Activated B cell treated with CpG ODN at 0.5 μM for 24 hours (primary cell): ENCODE data around the gene GRIP1. TPM values are rescaled to one million over a fixed set of nuclear protein-coding genes. Genes with fewer than 3 reads are reported as not detected.

Source experiments
- ATAC-seq: fragments of 200-7000 bp; cut with Tn5 transposase; one replicate; pipeline ENCODE4 v1.10.0; 2021; ENCODE audit warnings: low read depth, mild to moderate bottlenecking, moderate library complexity
- CTCF ChIA-PET: fragments of 350-600 bp; sonication (Branson Sonifier 250); formaldehyde crosslinking; loops from one replicate; lab custom pipeline; 2021; ENCODE audit warnings: antibody characterized with exemption; lab: Charles Lee
- POLR2A ChIA-PET: fragments of 350-600 bp; sonication (Branson Sonifier 250); formaldehyde crosslinking; loops from one replicate; lab custom pipeline; 2021; ENCODE audit warnings: antibody characterized with exemption; lab: Charles Lee
- DNase-seq: peaks from one replicate; pipeline ENCODE4 v3.0.0; 2022
- H3K27ac Mint-ChIP-seq: one replicate; pipeline ENCODE4 v1.8.0; 2020; ENCODE audit warnings: mixed read lengths
- H3K27me3 Mint-ChIP-seq: one replicate; pipeline ENCODE4 v1.8.0; 2021; ENCODE audit warnings: mixed read lengths
- H3K36me3 Mint-ChIP-seq: one replicate; pipeline ENCODE4 v1.8.0; 2021; ENCODE audit warnings: low read depth, mixed read lengths
- H3K4me1 Mint-ChIP-seq: one replicate; pipeline ENCODE4 v1.8.0; 2021; ENCODE audit warnings: mixed read lengths
- H3K4me3 Mint-ChIP-seq: one replicate; pipeline ENCODE4 v1.8.0; 2020; ENCODE audit warnings: mild to moderate bottlenecking, mixed read lengths
- H3K9me3 Mint-ChIP-seq: one replicate; pipeline ENCODE4 v1.8.0; 2020; ENCODE audit warnings: mixed read lengths
- intact Hi-C: fragments of 100-400 bp; cut with micrococcal nuclease; formaldehyde crosslinking; loops from one replicate; pipeline ENCODE4 v1.15.1; 2024
- total RNA-seq: library from RNA; stranded (reverse); gene quantifications from 2 replicates; pipeline ENCODE4 v1.2.3, GENCODE V29; 2022
- TF ChIP-seq, protein P1 (sequence below): fragments of 200-600 bp; IDR thresholded peaks from one replicate; pipeline ENCODE4 v1.8.0; 2022; ENCODE audit warnings: antibody characterized with exemption, mild to moderate bottlenecking

The GRIP1 gene
- total RNA-seq, 1 donor from 2014 or later, result 0.49 TPM

GRCh38 chr12:66392266-66392915 lies 286.5 kb downstream of the GRIP1 start:
- TF ChIP-seq, protein P1, sequence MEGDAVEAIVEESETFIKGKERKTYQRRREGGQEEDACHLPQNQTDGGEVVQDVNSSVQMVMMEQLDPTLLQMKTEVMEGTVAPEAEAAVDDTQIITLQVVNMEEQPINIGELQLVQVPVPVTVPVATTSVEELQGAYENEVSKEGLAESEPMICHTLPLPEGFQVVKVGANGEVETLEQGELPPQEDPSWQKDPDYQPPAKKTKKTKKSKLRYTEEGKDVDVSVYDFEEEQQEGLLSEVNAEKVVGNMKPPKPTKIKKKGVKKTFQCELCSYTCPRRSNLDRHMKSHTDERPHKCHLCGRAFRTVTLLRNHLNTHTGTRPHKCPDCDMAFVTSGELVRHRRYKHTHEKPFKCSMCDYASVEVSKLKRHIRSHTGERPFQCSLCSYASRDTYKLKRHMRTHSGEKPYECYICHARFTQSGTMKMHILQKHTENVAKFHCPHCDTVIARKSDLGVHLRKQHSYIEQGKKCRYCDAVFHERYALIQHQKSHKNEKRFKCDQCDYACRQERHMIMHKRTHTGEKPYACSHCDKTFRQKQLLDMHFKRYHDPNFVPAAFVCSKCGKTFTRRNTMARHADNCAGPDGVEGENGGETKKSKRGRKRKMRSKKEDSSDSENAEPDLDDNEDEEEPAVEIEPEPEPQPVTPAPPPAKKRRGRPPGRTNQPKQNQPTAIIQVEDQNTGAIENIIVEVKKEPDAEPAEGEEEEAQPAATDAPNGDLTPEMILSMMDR, result no peak
- DNase-seq (no peak), ATAC-seq (no peak)
- ChIA-PET POLR2A (no interaction called here), CTCF (interaction anchor here (1.1 kb wide), 1 partner anchor 302 kb away, joined by 3 read pairs; no protein-coding TSS in a partner anchor)
- Mint-ChIP-seq H3K4me3 (no peak overlapping the region), H3K4me1 (no peaks in the 10 kb centered on the region), H3K27ac (no peak overlapping the region), H3K9me3 (no peaks in the 10 kb centered on the region), H3K36me3 (no peaks in the 10 kb centered on the region), H3K27me3 (peaks cover 3% of the 10 kb centered on the region)
- intact Hi-C loops, result no loop called here

DNA sequence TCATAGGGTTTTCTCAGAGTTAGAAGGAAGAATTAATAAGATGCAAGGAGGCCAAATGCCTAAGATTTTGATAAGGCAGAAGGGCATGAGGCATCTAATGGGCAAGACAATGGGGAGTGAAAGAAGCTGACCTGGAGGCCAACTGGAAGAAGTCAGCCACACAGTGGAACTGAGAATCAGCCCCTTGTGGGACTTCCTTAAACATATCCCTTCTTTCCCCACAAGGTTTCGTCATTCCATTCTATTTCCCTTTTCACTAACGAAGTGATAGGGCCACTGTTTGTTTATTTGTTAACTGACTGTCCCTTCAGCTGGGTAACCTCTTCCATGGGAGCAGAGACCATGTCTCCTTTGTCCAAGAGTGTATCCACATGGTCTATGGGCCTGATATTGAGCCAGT lies 290.4 kb downstream of the GRIP1 start:
- TF ChIP-seq, protein P1, result no peak
- ATAC-seq, result no peak
- Mint-ChIP-seq H3K4me3 (no peak overlapping the region), H3K4me1 (no peaks in the 10 kb centered on the region), H3K27ac (no peak overlapping the region), H3K27me3 (no peaks in the 10 kb centered on the region), H3K9me3 (no peaks in the 10 kb centered on the region), H3K36me3 (no peaks in the 10 kb centered on the region)
- intact Hi-C loops, result no loop called here
- ChIA-PET POLR2A (no interaction called here), CTCF (no interaction called here)
- no peak for DNase-seq

DNA sequence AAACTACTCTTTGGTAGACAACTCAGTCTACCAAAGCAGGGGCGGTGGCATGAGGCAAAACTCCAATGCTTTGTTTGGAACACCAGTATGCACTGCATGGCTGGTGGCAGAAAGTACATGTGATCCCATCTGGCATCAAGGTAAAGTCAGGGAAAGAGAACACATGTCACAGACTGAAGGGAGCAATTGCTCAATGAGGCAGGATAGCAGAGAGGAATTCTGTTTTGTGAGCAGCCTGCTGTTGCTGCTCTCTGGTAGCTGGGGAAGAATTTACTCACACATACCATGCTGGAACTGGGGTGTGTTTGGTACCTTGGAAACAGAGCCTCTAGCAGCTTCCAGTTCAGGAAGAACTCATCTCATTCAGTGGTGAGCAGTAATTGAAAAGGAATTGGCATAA lies 291.8 kb downstream of the GRIP1 start:
- DNase-seq, result no peak
- H3K4me1 Mint-ChIP-seq, result no peaks in the 10 kb centered on the region
- ChIA-PET CTCF (no interaction called here), POLR2A (no interaction called here)
- intact Hi-C loops, result no loop called here
- no peak for ATAC-seq
- no peaks in the 10 kb centered on the region for H3K36me3 Mint-ChIP-seq
- H3K27ac Mint-ChIP-seq, result no peak overlapping the region
- TF ChIP-seq, protein P1, result no peak
- no peaks in the 10 kb centered on the region for H3K9me3 Mint-ChIP-seq
- H3K27me3 Mint-ChIP-seq, result no peaks in the 10 kb centered on the region
- H3K4me3 Mint-ChIP-seq, result no peak overlapping the region

DNA sequence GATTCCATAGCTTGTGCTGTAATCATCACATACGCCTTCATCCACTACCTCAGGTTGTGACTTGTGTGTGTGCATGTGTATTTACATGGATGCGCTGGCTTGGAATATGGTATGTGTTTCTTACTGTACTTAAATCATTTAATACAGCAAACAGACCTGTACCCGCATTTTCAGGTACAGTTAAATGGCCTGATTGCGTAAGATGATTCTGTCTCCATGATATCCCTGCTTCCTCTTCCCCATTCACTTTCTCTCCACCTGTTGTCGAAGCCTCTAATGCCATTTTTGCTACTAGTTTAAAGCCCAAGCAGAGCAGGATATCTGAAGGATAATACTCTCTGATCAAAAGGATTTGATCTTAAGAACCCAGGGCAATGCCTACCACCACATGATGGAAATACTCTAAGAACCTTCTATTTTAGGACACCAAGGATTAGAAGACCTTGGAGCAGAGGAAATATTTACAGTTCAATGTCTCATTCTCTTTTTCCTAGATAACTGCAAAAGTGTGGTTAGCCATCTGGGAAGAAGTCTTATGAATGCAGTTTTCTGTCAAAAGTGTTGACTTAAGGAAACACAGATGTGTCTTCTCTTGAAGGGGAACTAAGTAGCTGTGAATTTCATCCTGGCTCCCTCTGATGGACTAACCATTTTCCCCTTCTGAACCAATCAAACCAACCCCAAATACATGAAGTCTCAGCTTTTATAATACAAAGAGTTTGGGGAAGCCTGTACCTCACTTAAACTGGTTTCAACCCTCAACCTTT lies 297.9 kb downstream of the GRIP1 start:
- TF ChIP-seq, protein P1, result no peak
- POLR2A ChIA-PET, result no interaction called here
- DNase-seq, result no peak
- H3K9me3 Mint-ChIP-seq, result no peaks in the 10 kb centered on the region
- intact Hi-C loops, result no loop called here
- CTCF ChIA-PET, result no interaction called here
- no peaks in the 10 kb centered on the region for H3K4me1 Mint-ChIP-seq
- peaks cover 2% of the 10 kb centered on the region for H3K27me3 Mint-ChIP-seq
- H3K27ac Mint-ChIP-seq, result no peak overlapping the region
- H3K4me3 Mint-ChIP-seq, result no peak overlapping the region
- no peak for ATAC-seq
- no peaks in the 10 kb centered on the region for H3K36me3 Mint-ChIP-seq

DNA sequence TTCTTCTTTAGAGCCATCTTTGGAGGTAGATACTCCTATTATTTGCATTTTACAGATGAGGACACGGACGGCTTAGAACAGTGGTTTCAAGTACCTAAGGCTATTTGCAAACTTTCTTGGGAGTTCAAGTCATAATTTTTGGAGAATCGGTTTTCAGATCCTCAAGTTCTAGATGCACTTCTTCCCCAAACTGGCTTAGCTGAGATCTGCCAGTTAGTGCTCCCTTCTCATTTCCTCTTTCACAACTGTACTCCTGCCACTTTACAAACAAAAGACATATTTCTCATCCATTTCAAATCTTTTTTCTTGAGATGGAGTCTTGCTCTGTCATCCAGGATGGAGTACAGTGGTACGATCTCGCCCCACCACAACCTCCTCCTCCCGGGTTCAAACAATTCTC lies 299.3 kb downstream of the GRIP1 start:
- Mint-ChIP-seq H3K9me3 (no peaks in the 10 kb centered on the region), H3K4me3 (no peak overlapping the region), H3K27me3 (peaks cover 2% of the 10 kb centered on the region), H3K4me1 (no peaks in the 10 kb centered on the region), H3K36me3 (no peaks in the 10 kb centered on the region), H3K27ac (no peak overlapping the region)
- ATAC-seq (no peak), DNase-seq (no peak)
- TF ChIP-seq, protein P1, result no peak
- ChIA-PET POLR2A (no interaction called here), CTCF (no interaction called here)
- intact Hi-C loops, result no loop called here
